ENCODE results near the gene CCDC150.
A peak's percentile ranks its signal among the peaks of the same experiment; 100 is the strongest.
"Not testable (repeated sequence)": the region's sequence is repeated elsewhere in the genome, so short reads cannot be mapped to it uniquely, and the experiment has no call there.

The CCDC150 gene

GRCh38 chr2:196606516-196606915 lies 33.0 kb upstream of the CCDC150 start:
- H3K9me3 ChIP-seq, result no peaks in the 10 kb centered on the region
- no peak for DNase-seq (ENCODE audit: low spot score in 2 of 2)
- H3K27me3 ChIP-seq (ENCODE audit: low read depth), result no peaks in the 10 kb centered on the region; the same call in 1 of the 2 replicates
- no peak overlapping the region for H3K4me3 ChIP-seq
- H3K4me1 ChIP-seq, result no peaks in the 10 kb centered on the region
- H3K36me3 ChIP-seq (replicated peaks), result no peaks in the 10 kb centered on the region
- in situ Hi-C loops (cut with MboI; ENCODE audit: low sequenced_read_pairs), result no loop called here

DNA sequence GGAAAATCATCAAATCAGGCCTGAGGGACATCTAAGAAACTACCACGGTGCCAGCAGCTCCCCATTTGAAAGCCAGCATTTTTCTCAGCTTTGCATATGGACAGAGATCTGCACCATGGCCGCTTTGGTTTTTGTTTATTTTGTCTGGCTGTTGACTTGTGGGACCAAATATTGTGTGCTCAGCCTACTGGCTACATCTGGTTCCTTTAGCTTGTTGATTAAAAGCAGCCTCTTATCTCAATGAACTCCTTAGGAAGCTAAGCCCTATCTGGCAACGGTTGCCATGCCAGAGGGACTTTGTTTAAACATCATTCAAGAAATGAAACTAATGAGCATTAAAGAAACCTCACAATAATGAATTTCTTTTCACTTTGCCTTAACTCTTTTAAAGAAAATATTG lies 32.4 kb upstream of the CCDC150 start:
- Histone ChIP-seq H3K9me3 (no peaks in the 10 kb centered on the region), H3K4me1 (no peaks in the 10 kb centered on the region), H3K27me3 (ENCODE audit: low read depth) (no peaks in the 10 kb centered on the region; the same call in 1 of the 2 replicates), H3K4me3 (no peak overlapping the region), H3K36me3 (replicated peaks) (no peaks in the 10 kb centered on the region)
- in situ Hi-C loops (cut with MboI; ENCODE audit: low sequenced_read_pairs), result no loop called here
- DNase-seq (ENCODE audit: low spot score in 2 of 2), result no peak

DNA sequence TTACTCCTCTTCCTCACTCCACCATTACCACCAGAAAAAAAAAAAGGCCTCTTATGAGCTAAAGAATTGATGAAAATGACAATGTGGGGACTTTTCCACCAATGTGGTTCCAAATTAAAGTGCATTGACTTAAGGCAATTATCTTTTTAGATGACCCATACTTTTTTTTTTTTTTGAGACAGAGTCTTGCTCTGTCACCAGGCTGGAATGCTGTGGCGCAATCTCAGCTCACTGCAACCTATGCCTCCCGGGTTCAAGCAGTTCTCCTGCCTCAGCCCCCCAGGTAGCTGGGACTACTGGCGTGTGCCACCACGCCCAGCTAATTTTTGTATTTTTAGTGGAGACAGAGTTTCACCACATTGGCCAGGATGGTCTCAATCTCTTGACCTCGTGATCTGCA lies 31.6 kb upstream of the CCDC150 start:
- DNase-seq (ENCODE audit: low spot score in 2 of 2); H3K27me3 ChIP-seq (ENCODE audit: low read depth); H3K36me3 ChIP-seq (replicated peaks); in situ Hi-C loops (cut with MboI; ENCODE audit: low sequenced_read_pairs); H3K4me1 ChIP-seq; H3K9me3 ChIP-seq; H3K4me3 ChIP-seq: not testable (repeated sequence)

DNA sequence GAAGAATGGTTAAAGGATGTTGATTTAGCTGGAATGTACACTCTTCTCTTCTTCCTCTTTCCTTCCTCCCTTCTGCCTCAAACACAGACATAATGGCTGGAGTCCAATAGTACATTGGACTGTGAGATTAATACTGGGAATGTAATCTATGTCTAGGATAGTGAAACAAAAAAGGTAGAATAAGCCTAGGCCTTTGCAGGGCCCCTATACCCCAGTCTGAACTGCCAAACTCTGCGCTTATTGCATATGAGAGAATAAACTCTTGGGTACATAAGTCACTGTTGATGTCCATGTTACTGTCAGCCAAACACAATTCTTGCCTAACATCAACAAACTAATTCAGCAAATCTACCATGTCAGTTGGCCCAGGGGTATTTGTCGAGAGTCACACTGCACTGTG lies 29.7 kb upstream of the CCDC150 start:
- in situ Hi-C loops (cut with MboI; ENCODE audit: low sequenced_read_pairs), result no loop called here

DNA sequence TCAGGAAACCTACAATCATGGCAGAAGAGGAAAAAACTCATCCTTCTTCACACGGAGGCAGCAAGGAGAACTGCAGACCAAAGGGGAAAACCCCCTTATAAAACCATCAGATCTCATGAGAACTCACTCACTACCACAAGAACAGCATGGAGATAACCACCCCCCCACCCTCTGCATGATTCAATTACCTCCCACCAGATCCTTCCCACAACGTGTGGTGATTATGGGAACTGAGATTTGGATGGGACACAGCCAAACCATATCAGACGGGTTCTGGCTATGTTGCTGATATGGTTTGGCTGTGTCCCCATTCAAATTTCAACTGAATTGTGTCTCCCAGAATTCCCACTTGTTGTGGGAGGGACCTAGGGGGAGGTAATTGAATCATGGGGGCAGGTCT lies 28.7 kb upstream of the CCDC150 start:
- in situ Hi-C loops (cut with MboI; ENCODE audit: low sequenced_read_pairs), result no loop called here
- Histone ChIP-seq H3K9me3 (no peaks in the 10 kb centered on the region), H3K4me1 (no peaks in the 10 kb centered on the region), H3K4me3 (no peak overlapping the region), H3K36me3 (replicated peaks) (no peaks in the 10 kb centered on the region), H3K27me3 (ENCODE audit: low read depth) (no peaks in the 10 kb centered on the region)
- DNase-seq (ENCODE audit: low spot score in 2 of 2), result no peak

More for the DNA sequence above, 29.7 kb upstream of the CCDC150 start:
- no peak for DNase-seq (ENCODE audit: low spot score in 2 of 2)
- Histone ChIP-seq H3K4me3 (no peak overlapping the region), H3K4me1 (no peaks in the 10 kb centered on the region), H3K9me3 (no peaks in the 10 kb centered on the region), H3K27me3 (ENCODE audit: low read depth) (no peaks in the 10 kb centered on the region; the same call in 1 of the 2 replicates), H3K36me3 (replicated peaks) (no peaks in the 10 kb centered on the region)

DNA sequence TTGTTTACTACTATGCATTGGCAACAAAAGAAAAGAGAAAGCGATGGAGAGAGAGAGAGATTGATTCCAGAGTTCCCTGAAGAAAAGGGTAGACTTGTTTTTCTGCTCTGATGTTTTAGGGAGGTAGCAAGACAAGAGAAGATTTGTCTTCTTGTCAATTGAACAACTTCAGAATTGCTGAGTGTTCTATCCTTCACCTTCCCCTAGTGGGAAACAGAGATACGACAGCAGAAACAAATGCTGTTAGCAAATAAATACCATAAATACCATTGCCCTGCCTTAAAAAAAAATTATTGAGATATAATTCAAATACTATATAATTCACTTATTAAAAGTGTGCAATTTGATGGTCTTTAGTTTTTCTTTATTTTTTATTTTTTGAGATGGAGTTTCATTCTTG lies 26.2 kb upstream of the CCDC150 start:
- Histone ChIP-seq H3K4me3 (no peak overlapping the region), H3K27me3 (ENCODE audit: low read depth) (no peaks in the 10 kb centered on the region), H3K9me3 (no peaks in the 10 kb centered on the region), H3K4me1 (no peaks in the 10 kb centered on the region), H3K36me3 (replicated peaks) (no peaks in the 10 kb centered on the region)
- no peak for DNase-seq (ENCODE audit: low spot score in 2 of 2)
- in situ Hi-C loops (cut with MboI; ENCODE audit: low sequenced_read_pairs), result no loop called here

GRCh38 chr2:196617430-196617829 lies 22.1 kb upstream of the CCDC150 start:
- in situ Hi-C loops (cut with MboI; ENCODE audit: low sequenced_read_pairs), result no loop called here
- no peaks in the 10 kb centered on the region for H3K27me3 ChIP-seq (ENCODE audit: low read depth)
- no peak for DNase-seq (ENCODE audit: low spot score in 2 of 2)
- H3K4me3 ChIP-seq, result no peak overlapping the region
- H3K36me3 ChIP-seq (replicated peaks), result no peaks in the 10 kb centered on the region
- H3K9me3 ChIP-seq, result no peaks in the 10 kb centered on the region
- H3K4me1 ChIP-seq, result no peaks in the 10 kb centered on the region

DNA sequence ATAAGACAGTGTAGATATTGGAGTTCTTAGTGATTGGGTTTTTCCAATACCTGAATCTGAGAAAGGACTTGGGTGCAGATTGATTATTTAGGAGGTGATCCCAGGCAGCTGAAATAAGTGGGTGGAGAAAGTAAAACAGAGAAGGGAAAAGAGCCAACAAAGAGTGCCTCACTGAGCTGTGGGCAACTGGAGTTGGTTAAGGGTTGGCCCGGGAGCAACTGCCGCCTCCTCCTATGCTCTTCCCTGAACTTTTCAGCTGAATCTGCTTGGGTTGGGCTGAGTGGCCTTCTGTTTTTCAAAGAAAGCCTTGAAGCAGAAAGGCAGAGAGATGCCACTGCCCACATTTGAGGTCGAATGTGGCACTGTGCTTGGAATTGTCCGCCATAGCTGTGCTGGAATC lies 20.9 kb upstream of the CCDC150 start:
- no peak for DNase-seq (ENCODE audit: low spot score in 2 of 2)
- no peaks in the 10 kb centered on the region for H3K9me3 ChIP-seq
- H3K4me1 ChIP-seq, result no peaks in the 10 kb centered on the region
- in situ Hi-C loops (cut with MboI; ENCODE audit: low sequenced_read_pairs), result no loop called here
- no peaks in the 10 kb centered on the region for H3K36me3 ChIP-seq (replicated peaks)
- no peaks in the 10 kb centered on the region for H3K27me3 ChIP-seq (ENCODE audit: low read depth)
- H3K4me3 ChIP-seq, result no peak overlapping the region

DNA sequence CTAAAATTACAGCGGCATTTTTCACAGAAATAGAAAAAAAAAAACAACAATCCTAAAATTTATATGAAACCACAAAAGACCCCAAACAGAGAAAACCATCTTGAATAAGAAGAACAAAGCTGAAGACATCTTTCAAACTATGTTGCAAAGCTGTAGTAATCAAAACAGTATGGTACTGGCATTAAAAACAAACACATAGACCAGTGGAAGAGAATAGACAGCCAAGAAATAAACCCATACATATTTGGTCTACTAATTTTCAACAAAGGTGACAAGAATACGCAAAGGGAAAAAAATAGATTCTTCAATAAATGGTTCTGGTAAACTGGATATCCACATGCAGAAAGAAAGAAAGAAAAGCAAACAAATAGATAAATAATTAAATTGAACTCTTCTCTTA lies 9.0 kb upstream of the CCDC150 start:
- Histone ChIP-seq H3K36me3 (replicated peaks) (no peaks in the 10 kb centered on the region), H3K9me3 (no peaks in the 10 kb centered on the region; the same call in 1 of the 2 replicates), H3K4me3 (no peak overlapping the region), H3K4me1 (no peaks in the 10 kb centered on the region), H3K27me3 (ENCODE audit: low read depth) (no peaks in the 10 kb centered on the region)
- no peak for DNase-seq (ENCODE audit: low spot score in 2 of 2)
- in situ Hi-C loops (cut with MboI; ENCODE audit: low sequenced_read_pairs), result no loop called here

GRCh38 chr2:196635156-196635555 lies 4.4 kb upstream of the CCDC150 start:
- in situ Hi-C loops (cut with MboI; ENCODE audit: low sequenced_read_pairs), result no loop called here
- H3K36me3 ChIP-seq (replicated peaks), result no peaks in the 10 kb centered on the region
- DNase-seq (ENCODE audit: low spot score in 2 of 2), result no peak

GRCh38 chr2:196638765-196639164 lies 750 bp upstream of the CCDC150 start:
- H3K36me3 ChIP-seq (replicated peaks), result no peaks in the 10 kb centered on the region; the same call in none of the 2 replicates
- no peaks in the 10 kb centered on the region; the same call in 1 of the 2 replicates for H3K9me3 ChIP-seq
- H3K4me1 ChIP-seq, result peaks cover 17% of the 10 kb centered on the region
- in situ Hi-C loops (cut with MboI; ENCODE audit: low sequenced_read_pairs), result no loop called here
- H3K4me3 ChIP-seq, result peak overlapping the region; percentile 60
- no peak for DNase-seq (ENCODE audit: low spot score in 2 of 2)
- H3K27me3 ChIP-seq (ENCODE audit: low read depth), result no peaks in the 10 kb centered on the region

More at GRCh38 chr2:196635156-196635555, 4.4 kb upstream of the CCDC150 start:
- no peaks in the 10 kb centered on the region; the same call in none of the 2 replicates for H3K9me3 ChIP-seq
- H3K27me3 ChIP-seq (ENCODE audit: low read depth), result no peaks in the 10 kb centered on the region
- no peak overlapping the region for H3K4me3 ChIP-seq
- peaks cover 4% of the 10 kb centered on the region for H3K4me1 ChIP-seq

GRCh38 chr2:196640031-196640548 lies 575 bp downstream of the CCDC150 start:
- no peaks in the 10 kb centered on the region; the same call in none of the 2 replicates for H3K36me3 ChIP-seq (replicated peaks)
- H3K27me3 ChIP-seq (ENCODE audit: low read depth), result no peaks in the 10 kb centered on the region
- DNase-seq (ENCODE audit: low spot score in 2 of 2), result peak in 1 of 2 experiments; percentile 8
- H3K4me1 ChIP-seq, result peaks cover 17% of the 10 kb centered on the region
- in situ Hi-C loops (cut with MboI; ENCODE audit: low sequenced_read_pairs), result no loop called here
- H3K9me3 ChIP-seq, result no peaks in the 10 kb centered on the region; the same call in 1 of the 2 replicates
- peak overlapping the region; percentile 60 for H3K4me3 ChIP-seq

DNA sequence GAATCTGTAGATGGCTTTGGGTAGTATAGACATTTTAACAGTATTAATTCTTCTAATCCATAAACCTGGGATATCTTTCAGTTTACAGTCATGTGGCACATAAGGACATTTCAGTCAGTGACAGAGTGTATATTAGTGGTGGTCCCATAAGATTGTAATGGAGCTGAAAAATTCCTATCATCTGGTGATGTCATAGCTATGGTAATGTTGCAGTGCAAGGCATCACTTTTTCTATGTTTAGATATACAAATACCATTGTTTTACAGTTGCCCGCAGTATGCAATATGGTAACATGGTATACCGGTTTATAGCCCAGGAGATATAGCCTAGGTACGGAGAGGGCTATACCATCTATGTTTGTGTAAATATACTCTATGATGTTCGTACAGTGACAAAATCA lies 9.7 kb downstream of the CCDC150 start:
- Histone ChIP-seq H3K9me3 (0 out of 2 replicates have a peak, but pooled peaks cover 9% of the 10 kb centered on the region), H3K4me3 (no peak overlapping the region), H3K4me1 (no peaks in the 10 kb centered on the region), H3K27me3 (ENCODE audit: low read depth) (no peaks in the 10 kb centered on the region), H3K36me3 (replicated peaks) (no peaks in the 10 kb centered on the region)
- in situ Hi-C loops (cut with MboI; ENCODE audit: low sequenced_read_pairs), result no loop called here
- DNase-seq (ENCODE audit: low spot score in 2 of 2), result no peak

- H3K27me3 ChIP-seq (ENCODE audit: low read depth), result no peaks in the 10 kb centered on the region
- no peaks in the 10 kb centered on the region for H3K4me1 ChIP-seq
- in situ Hi-C loops (cut with MboI; ENCODE audit: low sequenced_read_pairs), result no loop called here
- H3K9me3 ChIP-seq, result peaks cover 13% of the 10 kb centered on the region; the same call in 1 of the 2 replicates
- H3K36me3 ChIP-seq (replicated peaks), result no peaks in the 10 kb centered on the region
- no peak overlapping the region for H3K4me3 ChIP-seq
- DNase-seq (ENCODE audit: low spot score in 2 of 2), result no peak
These were observed 12.0 kb downstream of the CCDC150 start for GRCh38 chr2:196651387-196652094.

Data from HAP-1 (cell line).